HepG2 (cell line): ENCODE data around the gene SPP1.

Source experiments
- CREB1 ChIP-seq, 2 experiments: fragments of 450-650 bp in 1 of 2; IDR thresholded peaks; 2 replicates each; pipeline ENCODE4 v1.6.1; 2016 to 2017; ENCODE audit warnings: control low read depth in 1 of 2, mild to moderate bottlenecking in 1 of 2, missing compliant biosample characterization in 1 of 2, missing genetic modification characterization in 1 of 2
- EZH2 ChIP-seq: conservative IDR thresholded peaks from 2 replicates; pipeline ENCODE4 v1.6.1; 2012; ENCODE audit warnings: mild to moderate bottlenecking, low read depth, low read length, moderate library complexity
- FOXP1 ChIP-seq, 2 experiments: fragments of 450-650 bp in 1 of 2; IDR thresholded peaks; 2 replicates each; pipeline ENCODE4 v1.6.1; 2017 to 2018; ENCODE audit warnings: antibody characterized with exemption in 1 of 2
- KLF16 ChIP-seq, 2 experiments: sonication (generic) in 1 of 2; formaldehyde crosslinking in 1 of 2; IDR thresholded peaks; 2 replicates each; pipeline versions ENCODE4 v1.6.1 to v1.8.0; 2016 to 2023; ENCODE audit warnings: missing genetic modification reagents in 2 of 2, missing compliant biosample characterization in 1 of 2
- POLR2A ChIP-seq, 2 experiments: IDR thresholded peaks; 2 replicates each; pipeline ENCODE4 v1.6.1; 2011; ENCODE audit warnings: low read depth in 2 of 2, low read length in 2 of 2, mild to moderate bottlenecking in 1 of 2, moderate library complexity in 1 of 2; ENCODE audit not compliant: insufficient read depth in 1 of 2
- PRMT3 ChIP-seq: sonication (generic); formaldehyde crosslinking; IDR thresholded peaks from 2 replicates; pipeline ENCODE4 v1.8.1; 2022; ENCODE audit warnings: low read depth, mild to moderate bottlenecking, moderate library complexity, missing genetic modification reagents, borderline replicate concordance
- SRF ChIP-seq: IDR thresholded peaks from 2 replicates; pipeline ENCODE4 v1.6.1; 2011; ENCODE audit warnings: mild to moderate bottlenecking, low read depth, low read length, moderate library complexity
- SRSF1 ChIP-seq: fragments of 200-400 bp; formaldehyde crosslinking; optimal IDR thresholded peaks from 2 replicates; pipeline ENCODE3; 2017; ENCODE audit warnings: mild to moderate bottlenecking, low read depth, low read length, moderate library complexity
- ZNF460 ChIP-seq: sonication (generic); formaldehyde crosslinking; IDR thresholded peaks from 2 replicates; pipeline ENCODE4 v1.5.1; 2020; ENCODE audit warnings: missing genetic modification reagents, mild to moderate bottlenecking, borderline replicate concordance
- TF ChIP-seq, protein P1 (sequence below): sonication (generic); formaldehyde crosslinking; IDR thresholded peaks from 2 replicates; pipeline ENCODE4 v1.5.0; 2020; ENCODE audit warnings: mild to moderate bottlenecking, missing genetic modification reagents
- TF ChIP-seq, protein P2 (sequence below): sonication (generic); formaldehyde crosslinking; IDR thresholded peaks from 2 replicates; pipeline ENCODE4 v1.5.0; 2020; ENCODE audit warnings: mild to moderate bottlenecking, missing genetic modification reagents, borderline replicate concordance
- TF ChIP-seq, protein P3 (sequence below): sonication (generic); formaldehyde crosslinking; IDR thresholded peaks from 2 replicates; pipeline ENCODE4 v1.4.0; 2020; ENCODE audit warnings: missing genetic modification reagents

DNA sequence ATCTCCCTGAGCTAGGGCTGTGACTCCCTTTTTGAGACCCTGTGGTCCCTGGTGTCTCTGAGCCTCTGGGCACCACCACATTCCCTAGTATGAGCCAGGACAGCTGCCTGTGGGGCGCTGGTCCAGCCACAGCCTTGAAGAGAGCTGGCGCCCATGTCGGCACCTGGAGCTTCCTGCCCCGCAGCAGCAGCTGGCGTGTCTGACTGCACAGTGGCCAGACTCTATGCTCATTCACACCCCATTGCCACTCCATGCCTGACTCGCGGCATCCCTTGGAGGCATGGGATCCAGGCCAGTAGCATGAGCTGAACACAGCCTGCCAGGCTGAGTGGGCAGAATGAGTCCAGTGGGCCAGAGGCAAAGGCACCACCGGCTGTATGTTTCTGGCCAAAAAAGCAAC is 8.3 kb upstream of the SPP1 start:
- TF ChIP-seq ZNF460 (CRISPR knock-in tag) (no peak), FOXP1 (IDR thresholded peaks at IDR 0.05) (no peak), FOXP1 (CRISPR knock-in tag; IDR thresholded peaks at IDR 0.05) (no peak), CREB1 (IDR thresholded peaks at IDR 0.05) (no peak), CREB1 (CRISPR knock-in tag; IDR thresholded peaks at IDR 0.05) (no peak), EZH2 (no peak), KLF16 (CRISPR knock-in tag; IDR thresholded peaks at IDR 0.05) (no peak), SRSF1 (no peak), PRMT3 (CRISPR knock-in tag) (no peak), POLR2A (IDR thresholded peaks at IDR 0.05; ENCODE audit: insufficient read depth in 1 of 2, low read depth in 2 of 2, low read length in 2 of 2) (no peak), SRF (no peak)
- TF ChIP-seq, protein P1, sequence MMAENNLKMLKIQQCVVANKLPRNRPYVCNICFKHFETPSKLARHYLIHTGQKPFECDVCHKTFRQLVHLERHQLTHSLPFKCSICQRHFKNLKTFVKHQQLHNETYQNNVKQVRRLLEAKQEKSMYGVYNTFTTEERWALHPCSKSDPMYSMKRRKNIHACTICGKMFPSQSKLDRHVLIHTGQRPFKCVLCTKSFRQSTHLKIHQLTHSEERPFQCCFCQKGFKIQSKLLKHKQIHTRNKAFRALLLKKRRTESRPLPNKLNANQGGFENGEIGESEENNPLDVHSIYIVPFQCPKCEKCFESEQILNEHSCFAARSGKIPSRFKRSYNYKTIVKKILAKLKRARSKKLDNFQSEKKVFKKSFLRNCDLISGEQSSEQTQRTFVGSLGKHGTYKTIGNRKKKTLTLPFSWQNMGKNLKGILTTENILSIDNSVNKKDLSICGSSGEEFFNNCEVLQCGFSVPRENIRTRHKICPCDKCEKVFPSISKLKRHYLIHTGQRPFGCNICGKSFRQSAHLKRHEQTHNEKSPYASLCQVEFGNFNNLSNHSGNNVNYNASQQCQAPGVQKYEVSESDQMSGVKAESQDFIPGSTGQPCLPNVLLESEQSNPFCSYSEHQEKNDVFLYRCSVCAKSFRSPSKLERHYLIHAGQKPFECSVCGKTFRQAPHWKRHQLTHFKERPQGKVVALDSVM (CRISPR knock-in tag): no peak
- TF ChIP-seq, protein P2, sequence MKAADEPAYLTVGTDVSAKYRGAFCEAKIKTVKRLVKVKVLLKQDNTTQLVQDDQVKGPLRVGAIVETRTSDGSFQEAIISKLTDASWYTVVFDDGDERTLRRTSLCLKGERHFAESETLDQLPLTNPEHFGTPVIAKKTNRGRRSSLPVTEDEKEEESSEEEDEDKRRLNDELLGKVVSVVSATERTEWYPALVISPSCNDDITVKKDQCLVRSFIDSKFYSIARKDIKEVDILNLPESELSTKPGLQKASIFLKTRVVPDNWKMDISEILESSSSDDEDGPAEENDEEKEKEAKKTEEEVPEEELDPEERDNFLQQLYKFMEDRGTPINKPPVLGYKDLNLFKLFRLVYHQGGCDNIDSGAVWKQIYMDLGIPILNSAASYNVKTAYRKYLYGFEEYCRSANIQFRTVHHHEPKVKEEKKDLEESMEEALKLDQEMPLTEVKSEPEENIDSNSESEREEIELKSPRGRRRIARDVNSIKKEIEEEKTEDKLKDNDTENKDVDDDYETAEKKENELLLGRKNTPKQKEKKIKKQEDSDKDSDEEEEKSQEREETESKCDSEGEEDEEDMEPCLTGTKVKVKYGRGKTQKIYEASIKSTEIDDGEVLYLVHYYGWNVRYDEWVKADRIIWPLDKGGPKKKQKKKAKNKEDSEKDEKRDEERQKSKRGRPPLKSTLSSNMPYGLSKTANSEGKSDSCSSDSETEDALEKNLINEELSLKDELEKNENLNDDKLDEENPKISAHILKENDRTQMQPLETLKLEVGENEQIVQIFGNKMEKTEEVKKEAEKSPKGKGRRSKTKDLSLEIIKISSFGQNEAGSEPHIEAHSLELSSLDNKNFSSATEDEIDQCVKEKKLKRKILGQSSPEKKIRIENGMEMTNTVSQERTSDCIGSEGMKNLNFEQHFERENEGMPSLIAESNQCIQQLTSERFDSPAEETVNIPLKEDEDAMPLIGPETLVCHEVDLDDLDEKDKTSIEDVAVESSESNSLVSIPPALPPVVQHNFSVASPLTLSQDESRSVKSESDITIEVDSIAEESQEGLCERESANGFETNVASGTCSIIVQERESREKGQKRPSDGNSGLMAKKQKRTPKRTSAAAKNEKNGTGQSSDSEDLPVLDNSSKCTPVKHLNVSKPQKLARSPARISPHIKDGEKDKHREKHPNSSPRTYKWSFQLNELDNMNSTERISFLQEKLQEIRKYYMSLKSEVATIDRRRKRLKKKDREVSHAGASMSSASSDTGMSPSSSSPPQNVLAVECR (CRISPR knock-in tag): no peak
- TF ChIP-seq, protein P3, sequence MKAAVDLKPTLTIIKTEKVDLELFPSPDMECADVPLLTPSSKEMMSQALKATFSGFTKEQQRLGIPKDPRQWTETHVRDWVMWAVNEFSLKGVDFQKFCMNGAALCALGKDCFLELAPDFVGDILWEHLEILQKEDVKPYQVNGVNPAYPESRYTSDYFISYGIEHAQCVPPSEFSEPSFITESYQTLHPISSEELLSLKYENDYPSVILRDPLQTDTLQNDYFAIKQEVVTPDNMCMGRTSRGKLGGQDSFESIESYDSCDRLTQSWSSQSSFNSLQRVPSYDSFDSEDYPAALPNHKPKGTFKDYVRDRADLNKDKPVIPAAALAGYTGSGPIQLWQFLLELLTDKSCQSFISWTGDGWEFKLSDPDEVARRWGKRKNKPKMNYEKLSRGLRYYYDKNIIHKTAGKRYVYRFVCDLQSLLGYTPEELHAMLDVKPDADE (CRISPR knock-in tag): no peak
